K562 (cell line): ENCODE measurements around the gene RNF19B. TPM values are rescaled to one million over a fixed set of nuclear protein-coding genes. Genes with fewer than 3 reads are reported as not detected.
A peak's percentile ranks its signal among the peaks of the same experiment; 100 is the strongest.

Source experiments
- CREB1 ChIP-seq, 2 experiments: sonication (generic) in 1 of 2; formaldehyde crosslinking in 1 of 2; IDR thresholded peaks; 2 replicates each; pipeline versions ENCODE4 v1.6.1 to v1.8.0; 2012 to 2022; ENCODE audit warnings: inconsistent platforms in 1 of 2, mild to moderate bottlenecking in 1 of 2, missing genetic modification reagents in 1 of 2, moderate library complexity in 1 of 2
- HMGN3 ChIP-seq: IDR thresholded peaks from 2 replicates; pipeline ENCODE4 v1.6.1; 2011; ENCODE audit warnings: borderline replicate concordance, low read depth, mild to moderate bottlenecking, mixed read lengths, low read length; ENCODE audit not compliant: insufficient read length; ENCODE audit errors: extremely low read depth
- HNRNPLL ChIP-seq: fragments of 200-400 bp; formaldehyde crosslinking; IDR thresholded peaks from 2 replicates; pipeline ENCODE4 v1.6.1; 2017; ENCODE audit warnings: low read length, low read depth, mild to moderate bottlenecking; ENCODE audit not compliant: poor library complexity, severe bottlenecking
- KLF1 ChIP-seq: fragments of 450-650 bp; IDR thresholded peaks from 2 replicates; pipeline ENCODE4 v1.6.1; 2016; ENCODE audit warnings: missing genetic modification characterization, missing compliant biosample characterization
- MAZ ChIP-seq, 2 experiments: fragments of 450-650 bp in 1 of 2; sonication (generic) in 1 of 2; formaldehyde crosslinking; IDR thresholded peaks in 1 of 2; conservative IDR thresholded peaks in 1 of 2; 2 replicates each; pipeline versions ENCODE4 v1.4.0 to v1.5.0; 2020; ENCODE audit warnings: mild to moderate bottlenecking in 1 of 2, missing genetic modification reagents in 1 of 2
- RBBP5 ChIP-seq: fragments of 200-600 bp; sonication (generic); IDR thresholded peaks from 2 replicates; pipeline ENCODE4 v1.6.1; 2012; ENCODE audit warnings: borderline replicate concordance, mild to moderate bottlenecking, low read length, control low read depth, inconsistent platforms; ENCODE audit not compliant: insufficient read depth, poor library complexity, severe bottlenecking
- SMAD4 ChIP-seq: fragments of 250-450 bp; sonication (Bioruptor Pico); conservative IDR thresholded peaks from 2 replicates; pipeline ENCODE4 v1.8.0; 2021; ENCODE audit warnings: inconsistent platforms, mild to moderate bottlenecking, moderate library complexity
- TOE1 ChIP-seq, 2 experiments: fragments of 450-650 bp in 1 of 2; sonication (generic) in 1 of 2; formaldehyde crosslinking in 1 of 2; IDR thresholded peaks; 2 replicates each; pipeline versions ENCODE4 v1.7.1 to v1.8.0; 2016 to 2022; ENCODE audit warnings: borderline replicate concordance in 2 of 2, mild to moderate bottlenecking in 2 of 2, antibody characterized with exemption in 1 of 2, inconsistent platforms in 1 of 2, low read depth in 1 of 2, missing genetic modification reagents in 1 of 2, moderate library complexity in 1 of 2
- XRCC5 ChIP-seq: fragments of 200-400 bp; formaldehyde crosslinking; IDR thresholded peaks from 2 replicates; pipeline ENCODE4 v1.6.1; 2017; ENCODE audit warnings: low read depth, mild to moderate bottlenecking, low read length
- YY1 ChIP-seq, 3 experiments: IDR thresholded peaks; 2 replicates each; pipeline ENCODE4 v1.6.1; 2011; ENCODE audit warnings: low read length in 2 of 3, mild to moderate bottlenecking in 2 of 3, moderate library complexity in 2 of 3, borderline replicate concordance in 1 of 3, control low read depth in 1 of 3, low read depth in 1 of 3; ENCODE audit not compliant: insufficient read depth in 3 of 3, insufficient replicate concordance in 2 of 3, control insufficient read depth in 1 of 3, insufficient read length in 1 of 3; ENCODE audit errors: extremely low read depth in 1 of 3
- ZNF184 ChIP-seq: sonication (generic); formaldehyde crosslinking; IDR thresholded peaks from 2 replicates; pipeline ENCODE4 v1.5.0; 2020; ENCODE audit warnings: missing genetic modification reagents
- ZNF3 ChIP-seq: fragments of 250-450 bp; sonication (Bioruptor Pico); IDR thresholded peaks from 2 replicates; pipeline ENCODE4 v1.5.0; 2021; ENCODE audit warnings: mild to moderate bottlenecking, moderate library complexity
- ZNF436 ChIP-seq: fragments of 250-450, 450-650 bp; sonication (Bioruptor Pico); formaldehyde crosslinking; IDR thresholded peaks from 2 replicates; pipeline ENCODE4 v1.7.0; 2020; ENCODE audit warnings: mild to moderate bottlenecking
- polyA plus RNA-seq, 8 experiments: library from polyadenylated mRNA; depleted of rRNA in 4 of 8; stranded (reverse) in 5 of 8; unstranded in 3 of 8; fragments of >200 nt; fragmentation: Nextera tagmentation in 2 of 8; fragmentation: Illumina TruSeq in 1 of 8; extraction: Ambion mirVana in 2 of 8; extraction: Trizol in 1 of 8; gene quantifications; 2 replicates each; pipeline versions ENCODE4 v1.2.1 to v1.2.3, GENCODE V29; 2011 to 2014; ENCODE audit warnings: inconsistent platforms in 1 of 8, missing spikeins in 1 of 8
- total RNA-seq, 7 experiments: library from RNA; depleted of rRNA in 6 of 7; stranded (reverse); fragments of >200 nt in 6 of 7; fragmentation: Illumina TruSeq in 2 of 7; extraction: Trizol in 2 of 7; gene quantifications; 2 replicates each; pipeline versions ENCODE4 v1.2.1 to v1.2.3, GENCODE V29; 2011 to 2021; ENCODE audit warnings: low replicate concordance in 1 of 7
- TF ChIP-seq, protein P1 (sequence below): IDR thresholded peaks from 2 replicates; pipeline ENCODE4 v1.6.1; 2011; ENCODE audit not compliant: insufficient read length; ENCODE audit errors: extremely low read depth
- TF ChIP-seq, protein P2 (sequence below): fragments of 250-450 bp; sonication (Bioruptor Pico); IDR thresholded peaks from 2 replicates; pipeline ENCODE4 v1.4.0; 2020; ENCODE audit warnings: mild to moderate bottlenecking
- TF ChIP-seq, protein P3 (sequence below): sonication (generic); formaldehyde crosslinking; IDR thresholded peaks from 2 replicates; pipeline ENCODE4 v1.8.0; 2022; ENCODE audit warnings: missing genetic modification reagents, mild to moderate bottlenecking, borderline replicate concordance
- TF ChIP-seq, protein P4 (sequence below): sonication (generic); formaldehyde crosslinking; IDR thresholded peaks from 2 replicates; pipeline ENCODE4 v1.8.1; 2022; ENCODE audit warnings: missing genetic modification reagents

Gene RNF19B
- total and polyA plus RNA-seq, 9 of the 15 experiments (the other 6 are each of a cell fraction or from before 2014, with no cell fraction given) = 2.6 to 14.9 (median 10.1) TPM

DNA sequence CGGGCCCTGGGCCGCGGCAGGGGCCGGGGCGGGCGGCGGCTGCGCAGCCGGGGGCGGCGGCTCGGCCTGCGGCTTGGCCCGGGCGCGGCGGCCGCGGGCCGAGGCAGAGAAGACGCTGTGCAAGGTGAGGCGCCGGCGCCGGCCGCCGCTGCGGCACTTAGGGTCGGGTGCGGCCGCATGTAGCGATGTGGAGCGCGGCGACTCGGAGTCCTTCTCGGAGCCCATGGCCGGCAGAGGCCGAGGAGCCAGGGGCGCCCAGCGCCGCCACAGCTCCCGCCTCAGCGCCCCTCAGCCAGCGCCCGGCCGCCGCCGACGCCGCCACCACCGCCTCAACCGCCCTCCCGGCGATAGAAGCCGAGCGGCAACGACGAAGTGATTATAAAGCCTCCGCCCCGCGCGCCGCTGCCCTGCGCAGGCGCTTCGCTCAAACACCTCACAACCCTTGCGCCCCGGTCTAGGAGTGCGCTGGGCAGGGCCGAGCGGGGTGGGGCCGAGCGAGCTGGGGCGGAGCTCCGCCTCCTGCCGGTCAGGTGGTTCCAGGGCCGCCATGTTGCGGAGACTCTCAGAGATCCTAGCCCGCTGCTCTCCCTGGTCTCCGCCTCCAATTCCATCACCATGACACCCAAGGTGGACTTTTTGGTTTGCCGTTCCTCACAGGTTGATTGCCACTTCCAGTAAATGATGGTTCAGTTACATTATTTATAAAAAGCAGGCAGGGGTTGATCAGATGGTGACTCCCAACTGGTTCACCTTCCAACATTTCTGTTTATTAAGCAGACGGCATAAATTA lies at the start of gene RNF19B (continued):
- peak in 1 of 2 experiments; percentile 96 for TF ChIP-seq MAZ (CRISPR knock-in tag; conservative IDR thresholded peaks at IDR 0.05 in 1 of 2, IDR thresholded peaks at IDR 0.05 in 1 of 2)
- TF ChIP-seq ZNF184 = no peak
- TF ChIP-seq, protein P1, sequence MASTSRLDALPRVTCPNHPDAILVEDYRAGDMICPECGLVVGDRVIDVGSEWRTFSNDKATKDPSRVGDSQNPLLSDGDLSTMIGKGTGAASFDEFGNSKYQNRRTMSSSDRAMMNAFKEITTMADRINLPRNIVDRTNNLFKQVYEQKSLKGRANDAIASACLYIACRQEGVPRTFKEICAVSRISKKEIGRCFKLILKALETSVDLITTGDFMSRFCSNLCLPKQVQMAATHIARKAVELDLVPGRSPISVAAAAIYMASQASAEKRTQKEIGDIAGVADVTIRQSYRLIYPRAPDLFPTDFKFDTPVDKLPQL = peak; percentile 76
- TF ChIP-seq HMGN3 = peak; percentile 82
- no peak for TF ChIP-seq ZNF3
- peak; percentile 83 for TF ChIP-seq ZNF436 (CRISPR knock-in tag)
- peak; percentile 29; the same call in 1 of the 2 replicates for TF ChIP-seq TOE1 (IDR thresholded peaks at IDR 0.05; ENCODE audit: borderline replicate concordance)
- TF ChIP-seq TOE1 (CRISPR knock-in tag; IDR thresholded peaks at IDR 0.05; ENCODE audit: borderline replicate concordance, low read depth) = no peak
- peak; percentile 93 for TF ChIP-seq HNRNPLL
- peak; percentile 58 for TF ChIP-seq RBBP5
- TF ChIP-seq, protein P2, sequence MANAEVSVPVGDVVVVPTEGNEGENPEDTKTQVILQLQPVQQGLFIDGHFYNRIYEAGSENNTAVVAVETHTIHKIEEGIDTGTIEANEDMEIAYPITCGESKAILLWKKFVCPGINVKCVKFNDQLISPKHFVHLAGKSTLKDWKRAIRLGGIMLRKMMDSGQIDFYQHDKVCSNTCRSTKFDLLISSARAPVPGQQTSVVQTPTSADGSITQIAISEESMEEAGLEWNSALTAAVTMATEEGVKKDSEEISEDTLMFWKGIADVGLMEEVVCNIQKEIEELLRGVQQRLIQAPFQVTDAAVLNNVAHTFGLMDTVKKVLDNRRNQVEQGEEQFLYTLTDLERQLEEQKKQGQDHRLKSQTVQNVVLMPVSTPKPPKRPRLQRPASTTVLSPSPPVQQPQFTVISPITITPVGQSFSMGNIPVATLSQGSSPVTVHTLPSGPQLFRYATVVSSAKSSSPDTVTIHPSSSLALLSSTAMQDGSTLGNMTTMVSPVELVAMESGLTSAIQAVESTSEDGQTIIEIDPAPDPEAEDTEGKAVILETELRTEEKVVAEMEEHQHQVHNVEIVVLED = peak; percentile 53
- peak; percentile 84 for TF ChIP-seq SMAD4
- TF ChIP-seq, protein P3, sequence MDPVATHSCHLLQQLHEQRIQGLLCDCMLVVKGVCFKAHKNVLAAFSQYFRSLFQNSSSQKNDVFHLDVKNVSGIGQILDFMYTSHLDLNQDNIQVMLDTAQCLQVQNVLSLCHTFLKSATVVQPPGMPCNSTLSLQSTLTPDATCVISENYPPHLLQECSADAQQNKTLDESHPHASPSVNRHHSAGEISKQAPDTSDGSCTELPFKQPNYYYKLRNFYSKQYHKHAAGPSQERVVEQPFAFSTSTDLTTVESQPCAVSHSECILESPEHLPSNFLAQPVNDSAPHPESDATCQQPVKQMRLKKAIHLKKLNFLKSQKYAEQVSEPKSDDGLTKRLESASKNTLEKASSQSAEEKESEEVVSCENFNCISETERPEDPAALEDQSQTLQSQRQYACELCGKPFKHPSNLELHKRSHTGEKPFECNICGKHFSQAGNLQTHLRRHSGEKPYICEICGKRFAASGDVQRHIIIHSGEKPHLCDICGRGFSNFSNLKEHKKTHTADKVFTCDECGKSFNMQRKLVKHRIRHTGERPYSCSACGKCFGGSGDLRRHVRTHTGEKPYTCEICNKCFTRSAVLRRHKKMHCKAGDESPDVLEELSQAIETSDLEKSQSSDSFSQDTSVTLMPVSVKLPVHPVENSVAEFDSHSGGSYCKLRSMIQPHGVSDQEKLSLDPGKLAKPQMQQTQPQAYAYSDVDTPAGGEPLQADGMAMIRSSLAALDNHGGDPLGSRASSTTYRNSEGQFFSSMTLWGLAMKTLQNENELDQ (CRISPR knock-in tag) = 0 out of 2 replicates have a peak, but pooled peaks have one; percentile 66
- peak; percentile 85 to 98 (median 97) for TF ChIP-seq YY1 (IDR thresholded peaks at IDR 0.05; ENCODE audit: borderline replicate concordance in 1 of 3, control insufficient read depth in 1 of 3, extremely low read depth in 1 of 3, insufficient read depth in 3 of 3, insufficient read length in 1 of 3, insufficient replicate concordance in 2 of 3, low read depth in 1 of 3, low read length in 2 of 3)
- TF ChIP-seq KLF1 (tag) = peak; percentile 52; the same call in 1 of the 2 replicates
- TF ChIP-seq, protein P4, sequence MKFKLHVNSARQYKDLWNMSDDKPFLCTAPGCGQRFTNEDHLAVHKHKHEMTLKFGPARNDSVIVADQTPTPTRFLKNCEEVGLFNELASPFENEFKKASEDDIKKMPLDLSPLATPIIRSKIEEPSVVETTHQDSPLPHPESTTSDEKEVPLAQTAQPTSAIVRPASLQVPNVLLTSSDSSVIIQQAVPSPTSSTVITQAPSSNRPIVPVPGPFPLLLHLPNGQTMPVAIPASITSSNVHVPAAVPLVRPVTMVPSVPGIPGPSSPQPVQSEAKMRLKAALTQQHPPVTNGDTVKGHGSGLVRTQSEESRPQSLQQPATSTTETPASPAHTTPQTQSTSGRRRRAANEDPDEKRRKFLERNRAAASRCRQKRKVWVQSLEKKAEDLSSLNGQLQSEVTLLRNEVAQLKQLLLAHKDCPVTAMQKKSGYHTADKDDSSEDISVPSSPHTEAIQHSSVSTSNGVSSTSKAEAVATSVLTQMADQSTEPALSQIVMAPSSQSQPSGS (CRISPR knock-in tag) = no peak
- TF ChIP-seq CREB1 (IDR thresholded peaks at IDR 0.05) = peak; percentile 58; the same call in 1 of the 2 replicates
- 0 out of 2 replicates have a peak, but pooled peaks have one; percentile 55 for TF ChIP-seq CREB1 (CRISPR knock-in tag; IDR thresholded peaks at IDR 0.05)
- TF ChIP-seq XRCC5 = 0 out of 2 replicates have a peak, but pooled peaks have one; percentile 74
